HG02885 (cell line): ENCODE measurements around the gene KCTD2.

Experiments used
- ATAC-seq: cut with Tn5 transposase; IDR thresholded peaks from one replicate; pipeline ENCODE4 v1.9.1; 2021; ENCODE audit warnings: mild to moderate bottlenecking; ENCODE audit not compliant: unreplicated experiment, poor library complexity

The KCTD2 gene

GRCh38 chr17:75093548-75094158, 46.6 kb downstream of the KCTD2 start:
- no peak for ATAC-seq

- ATAC-seq, result no peak
These were observed 47.9 kb downstream of the KCTD2 start for GRCh38 chr17:75094871-75095399.

DNA sequence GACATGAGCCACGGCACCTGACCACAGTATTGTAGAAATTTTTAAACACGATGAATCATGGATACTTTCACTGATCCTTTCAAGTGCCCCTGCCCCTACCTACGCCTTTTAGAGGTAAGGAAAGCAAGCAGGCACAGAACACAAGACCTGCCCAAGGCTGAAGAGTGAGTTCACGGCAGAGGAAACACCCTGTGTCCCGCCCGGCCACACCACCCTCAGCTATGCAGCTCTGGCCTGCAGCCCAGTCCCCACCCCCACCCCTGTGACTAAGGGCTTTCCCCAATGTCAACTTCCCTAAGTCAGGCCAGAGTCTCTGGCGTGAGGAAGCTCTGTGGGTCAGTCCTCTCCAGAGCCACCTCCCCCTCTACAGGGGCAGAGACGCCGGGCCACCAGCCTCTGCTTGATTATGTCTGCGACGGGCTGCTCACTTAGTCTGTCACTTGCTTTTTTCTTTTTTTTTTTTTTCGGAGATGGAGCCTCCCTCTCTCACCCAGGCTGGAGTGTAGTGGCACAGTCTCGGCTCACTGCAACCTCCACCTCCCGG, 49.1 kb downstream of the KCTD2 start:
- ATAC-seq, result no peak

- no peak for ATAC-seq
These were observed 50.8 kb downstream of the KCTD2 start for GRCh38 chr17:75097865-75098264.

DNA sequence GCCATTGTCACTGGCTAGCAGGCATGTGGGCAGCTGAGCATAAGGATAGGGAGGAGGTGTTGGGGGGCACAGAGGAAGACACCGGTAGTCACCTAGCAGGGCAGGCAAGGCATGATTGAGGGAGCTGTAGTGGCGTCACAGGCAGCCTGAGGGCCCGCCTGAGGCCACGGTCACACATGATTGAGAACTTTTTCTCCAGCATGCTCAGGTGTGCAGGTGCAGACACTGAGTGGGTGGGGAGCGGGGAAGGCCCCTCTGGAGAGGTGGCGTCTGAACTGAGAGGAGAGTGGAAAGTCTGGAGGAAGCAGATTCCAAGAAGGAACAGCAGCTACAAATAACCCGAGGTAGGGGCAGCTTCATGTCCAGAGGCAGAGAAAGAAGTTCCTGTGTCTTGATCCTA, 51.8 kb downstream of the KCTD2 start:
- ATAC-seq, result no peak

DNA sequence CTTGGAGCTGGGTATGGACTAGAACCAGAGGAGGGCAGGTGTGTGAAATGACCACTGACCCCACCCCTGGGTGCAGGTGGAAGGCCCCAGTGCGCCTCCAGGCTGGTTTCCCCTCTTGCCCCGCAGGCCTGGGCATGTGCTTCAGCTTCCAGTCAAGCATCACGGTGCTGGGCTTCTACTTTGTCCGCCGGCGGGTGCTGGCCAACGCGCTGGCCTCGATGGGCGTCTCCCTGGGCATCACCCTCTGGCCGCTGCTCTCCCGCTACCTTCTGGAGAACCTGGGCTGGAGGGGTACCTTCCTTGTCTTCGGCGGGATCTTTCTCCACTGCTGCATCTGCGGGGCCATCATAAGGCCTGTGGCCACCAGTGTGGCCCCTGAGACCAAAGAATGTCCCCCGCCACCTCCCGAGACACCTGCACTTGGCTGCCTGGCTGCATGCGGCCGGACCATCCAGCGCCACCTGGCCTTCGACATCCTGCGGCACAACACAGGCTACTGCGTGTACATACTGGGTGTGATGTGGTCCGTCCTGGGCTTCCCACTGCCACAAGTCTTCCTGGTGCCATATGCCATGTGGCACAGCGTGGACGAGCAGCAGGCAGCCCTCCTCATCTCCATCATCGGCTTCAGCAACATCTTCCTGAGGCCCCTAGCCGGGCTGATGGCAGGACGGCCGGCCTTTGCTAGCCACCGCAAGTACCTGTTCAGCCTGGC, 53.0 kb downstream of the KCTD2 start:
- ATAC-seq, result no peak

- ATAC-seq, result no peak
These were observed 55.4 kb downstream of the KCTD2 start for GRCh38 chr17:75102385-75102821.

GRCh38 chr17:75103601-75104554, 56.9 kb downstream of the KCTD2 start:
- ATAC-seq, result no peak

- no peak for ATAC-seq
These were observed 58.4 kb downstream of the KCTD2 start for GRCh38 chr17:75105126-75106080.

DNA sequence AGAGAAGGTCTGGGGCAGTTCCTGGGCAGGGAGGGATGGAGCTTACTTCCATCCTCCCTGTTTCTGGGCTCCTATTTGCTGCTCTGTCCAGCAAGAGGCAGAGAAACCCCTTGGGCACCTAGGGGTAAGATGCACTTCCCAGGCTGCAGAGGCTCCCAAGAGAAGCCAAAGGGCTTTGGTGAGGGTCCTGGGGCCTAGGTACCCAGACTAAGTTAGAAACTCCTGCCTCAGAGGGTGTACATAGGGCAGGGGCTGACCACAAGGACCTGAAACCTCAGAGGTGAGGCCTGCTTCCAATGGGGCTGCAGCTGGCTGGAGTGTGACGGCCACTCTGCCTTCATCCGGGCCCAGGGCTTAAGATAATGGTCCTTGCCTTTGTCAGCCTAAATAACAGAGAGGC, 61.2 kb downstream of the KCTD2 start:
- ATAC-seq, result no peak

DNA sequence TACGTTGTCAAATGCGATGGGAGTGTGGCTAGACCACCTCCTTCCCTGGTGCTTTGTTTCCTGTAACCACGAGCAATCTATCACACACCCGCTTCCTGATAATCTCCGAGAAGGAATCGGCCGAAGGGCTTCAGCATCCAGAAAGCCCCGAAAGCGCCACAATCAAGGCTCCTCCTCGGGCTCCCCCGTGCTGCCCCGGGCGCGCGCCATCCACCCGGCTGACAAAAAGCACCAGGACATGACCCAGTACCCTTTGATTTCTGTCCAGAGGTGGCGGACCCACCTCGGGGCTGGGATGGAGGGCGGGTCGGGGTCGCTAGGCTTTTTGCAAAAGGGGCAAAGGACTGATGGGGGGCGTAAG, 62.0 kb downstream of the KCTD2 start:
- no peak for ATAC-seq

DNA sequence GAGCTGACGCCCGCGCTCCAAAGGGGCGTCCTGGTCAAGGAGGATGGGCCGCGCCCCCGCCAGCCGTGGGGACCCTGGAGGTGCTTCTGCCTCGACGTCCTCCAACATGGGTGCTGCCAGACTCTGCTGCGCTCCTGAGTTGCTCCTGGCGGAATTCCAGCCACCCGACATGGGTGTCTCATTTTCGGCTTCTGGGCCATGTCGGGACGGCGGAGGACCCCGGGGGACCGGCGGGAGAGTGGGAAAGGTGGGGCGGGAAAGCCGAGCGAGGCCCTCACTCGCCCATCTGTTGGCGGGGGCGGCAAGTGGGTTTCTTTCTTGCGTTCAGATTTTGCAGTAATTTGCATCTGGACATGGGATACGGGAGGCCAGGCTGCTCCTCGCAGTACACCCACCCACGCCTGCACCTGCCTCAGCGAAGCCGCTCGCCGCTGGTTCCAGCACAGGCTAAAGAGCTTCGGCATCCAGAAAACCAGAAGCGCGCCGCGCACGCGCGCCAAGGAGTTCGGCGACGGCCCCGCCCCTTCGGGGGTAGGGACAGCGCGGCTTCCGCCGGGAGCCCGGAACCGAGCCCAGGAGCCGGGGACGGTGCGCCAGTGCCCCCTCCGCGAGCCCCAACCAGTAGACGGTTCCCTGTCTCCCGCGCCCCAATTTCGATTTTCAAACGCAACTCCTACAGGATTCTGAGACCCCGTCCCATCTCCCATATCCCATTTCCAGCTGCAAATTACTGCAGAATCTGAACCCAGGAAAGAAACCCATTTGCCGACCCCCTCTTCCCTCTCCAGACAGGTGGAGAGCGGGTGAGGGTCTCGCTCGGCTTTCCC, 62.6 kb downstream of the KCTD2 start, which contains the start of gene ARMC7:
ARMC7 (plus strand) TSS at position 563 of the 827 bp plus-strand sequence. CDS start 320 bp downstream, outside the sequence.
- peak; percentile 79 for ATAC-seq

- no peak for ATAC-seq
These were observed 63.4 kb downstream of the KCTD2 start for GRCh38 chr17:75110234-75110937.

DNA sequence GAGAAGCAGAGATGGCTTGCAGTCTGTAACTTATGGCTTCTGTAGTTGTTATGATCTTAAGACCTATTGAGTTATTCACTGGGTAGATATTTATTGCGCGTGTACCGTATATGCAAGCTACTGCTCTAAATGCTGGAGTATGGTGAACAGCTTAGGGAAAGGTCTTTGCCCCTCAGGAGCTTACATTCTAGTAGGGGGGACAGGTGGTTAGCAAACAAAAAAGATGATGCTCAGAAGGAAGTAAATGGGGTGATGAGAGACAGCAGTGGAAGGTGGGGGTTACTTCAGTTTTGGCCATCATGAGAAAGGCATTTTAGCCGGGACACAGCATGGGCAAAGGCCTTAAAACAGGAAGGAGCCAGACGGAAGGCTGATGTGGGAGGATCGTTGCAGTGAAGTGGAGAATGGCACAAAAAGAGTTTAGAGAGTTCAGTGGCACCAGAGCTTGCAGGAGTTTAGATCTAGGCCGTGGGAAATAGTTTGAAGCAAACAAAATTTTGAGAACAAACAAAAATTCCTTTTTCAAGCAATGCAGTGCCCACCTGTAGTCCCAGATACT, 64.8 kb downstream of the KCTD2 start:
- no peak for ATAC-seq

DNA sequence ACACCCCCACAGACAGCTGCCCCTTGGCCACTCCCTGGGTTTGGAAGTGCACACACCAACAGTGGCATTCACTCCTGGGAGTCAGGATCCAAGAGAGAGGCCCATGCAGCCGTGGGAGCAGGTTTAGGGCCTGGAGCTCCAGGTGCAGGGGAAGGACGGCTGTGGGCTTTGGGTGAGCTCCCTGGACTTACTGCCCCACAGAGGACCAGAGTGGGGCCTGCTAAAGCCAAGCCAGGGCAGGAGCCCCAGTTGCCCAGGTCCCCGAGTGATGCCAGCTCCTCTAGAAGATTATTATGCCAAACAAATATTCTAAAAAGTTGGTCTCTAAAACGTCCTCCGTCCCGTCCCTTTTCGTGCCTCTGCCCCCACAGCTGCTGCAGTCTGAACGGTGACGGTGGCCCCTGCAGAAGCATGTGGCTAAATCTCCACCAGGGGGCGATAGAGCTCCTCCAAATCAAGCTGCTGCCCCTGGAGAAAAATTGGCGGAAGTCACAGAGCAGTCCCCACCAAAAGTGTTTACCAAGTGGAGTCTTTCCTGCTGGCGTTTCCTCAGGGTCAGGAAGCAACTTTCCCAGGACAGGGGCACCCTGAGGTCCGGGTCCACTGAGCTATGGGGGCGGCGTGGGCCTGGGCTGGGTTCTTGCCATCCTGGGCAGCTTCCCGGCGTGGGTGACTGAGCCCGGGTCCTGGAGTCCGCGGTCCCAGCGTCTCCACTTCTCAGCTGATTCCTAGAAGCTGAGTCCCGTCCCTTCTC, 67.0 kb downstream of the KCTD2 start:
- peak; percentile 52 for ATAC-seq

- ATAC-seq, result no peak
These were observed 67.7 kb downstream of the KCTD2 start for GRCh38 chr17:75114552-75115314.
